Activated CD8-positive, alpha-beta memory T cell treated with anti-CD3 and anti-CD28 coated beads, Interleukin-2, amount 10 ng/mL, durations not matched to agents 7 days and 5 days (primary cell): ENCODE results near the gene PLA2G4E. TPM values are rescaled to one million over a fixed set of nuclear protein-coding genes. Genes with fewer than 3 reads are reported as not detected.

Experiments
- ATAC-seq: fragments of 150-1000 bp; cut with Tn5 transposase; one replicate; pipeline ENCODE4 v1.10.0; 2021; ENCODE audit warnings: moderate library complexity
- CTCF ChIA-PET: fragments of 350-600 bp; sonication (Branson Sonifier 250); formaldehyde crosslinking; loops from one replicate; lab custom pipeline; 2021; ENCODE audit warnings: antibody characterized with exemption; lab: Charles Lee
- DNase-seq: peaks from one replicate; pipeline ENCODE4 v3.0.0-alpha.2; 2020
- H3K27ac Mint-ChIP-seq: one replicate; pipeline ENCODE4 v1.8.0; 2021; ENCODE audit warnings: mild to moderate bottlenecking, mixed read lengths
- H3K27me3 Mint-ChIP-seq: one replicate; pipeline ENCODE4 v1.8.0; 2021; ENCODE audit warnings: mixed read lengths
- H3K36me3 Mint-ChIP-seq: one replicate; pipeline ENCODE4 v1.8.0; 2021; ENCODE audit warnings: mild to moderate bottlenecking, mixed read lengths
- H3K4me1 Mint-ChIP-seq: one replicate; pipeline ENCODE4 v1.8.0; 2021; ENCODE audit warnings: mixed read lengths
- H3K4me3 Mint-ChIP-seq: one replicate; pipeline ENCODE4 v1.8.0; 2021; ENCODE audit warnings: mild to moderate bottlenecking, moderate library complexity, mixed read lengths
- H3K9me3 Mint-ChIP-seq: one replicate; pipeline ENCODE4 v1.8.0; 2022; ENCODE audit warnings: low read depth, mixed read lengths
- total RNA-seq, 2 experiments: library from RNA; stranded (reverse); gene quantifications; one replicate each; pipeline ENCODE4 v1.2.3, GENCODE V29; 2021

Gene PLA2G4E
- total RNA-seq, 2 experiments from 2014 or later: 0.05 TPM; not detected in 1

DNA sequence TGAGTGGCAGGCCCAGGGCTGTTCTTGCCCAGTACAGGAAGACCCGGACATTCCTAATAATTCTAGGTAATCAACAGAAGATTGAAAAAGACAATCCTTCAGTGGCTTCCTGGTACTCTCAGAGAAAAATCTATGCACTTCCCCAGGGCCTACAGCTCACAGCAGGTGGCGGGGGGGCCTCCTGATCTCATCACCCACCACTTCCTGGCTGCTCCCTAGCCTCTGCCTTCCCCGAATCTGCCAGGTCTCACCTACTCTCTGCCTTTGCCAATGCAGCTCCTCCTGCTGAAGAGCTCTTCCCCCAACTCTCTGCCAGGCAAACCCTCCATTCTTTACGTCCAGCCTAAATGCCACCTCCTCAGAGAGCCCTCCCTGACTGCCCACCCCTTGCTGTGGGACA lies 86.0 kb downstream of the PLA2G4E start:
- Mint-ChIP-seq H3K27me3 (no peaks in the 10 kb centered on the region), H3K36me3 (peaks cover 9% of the 10 kb centered on the region), H3K4me3 (peak overlapping the region; percentile 49), H3K9me3 (no peaks in the 10 kb centered on the region), H3K27ac (peak overlapping the region; percentile 100), H3K4me1 (peaks cover 57% of the 10 kb centered on the region)
- peak; percentile 72 for ATAC-seq
- DNase-seq: peak; percentile 87
- CTCF ChIA-PET: interaction anchor here (1.2 to 8.4 kb wide), 6 partner anchors 31 to 161 kb away, joined by 3 to 77 read pairs (median 22); partner anchors contain the start of genes EHD4, MAPKBP1 and SPTBN5

- no peak overlapping the region for H3K4me3 Mint-ChIP-seq
- peaks cover 56% of the 10 kb centered on the region for H3K4me1 Mint-ChIP-seq
- ATAC-seq: no peak
- H3K9me3 Mint-ChIP-seq: no peaks in the 10 kb centered on the region
- DNase-seq: no peak
- CTCF ChIA-PET: interaction anchor here (0.9 to 8.4 kb wide), 5 partner anchors 29 to 160 kb away, joined by 3 to 77 read pairs (median 4); partner anchors contain the start of genes EHD4, MAPKBP1 and SPTBN5
- H3K27me3 Mint-ChIP-seq: no peaks in the 10 kb centered on the region
- H3K36me3 Mint-ChIP-seq: peaks cover 7% of the 10 kb centered on the region
- H3K27ac Mint-ChIP-seq: peak overlapping the region; percentile 100
These were observed 87.1 kb downstream of the PLA2G4E start for GRCh38 chr15:41933771-41934170.

DNA sequence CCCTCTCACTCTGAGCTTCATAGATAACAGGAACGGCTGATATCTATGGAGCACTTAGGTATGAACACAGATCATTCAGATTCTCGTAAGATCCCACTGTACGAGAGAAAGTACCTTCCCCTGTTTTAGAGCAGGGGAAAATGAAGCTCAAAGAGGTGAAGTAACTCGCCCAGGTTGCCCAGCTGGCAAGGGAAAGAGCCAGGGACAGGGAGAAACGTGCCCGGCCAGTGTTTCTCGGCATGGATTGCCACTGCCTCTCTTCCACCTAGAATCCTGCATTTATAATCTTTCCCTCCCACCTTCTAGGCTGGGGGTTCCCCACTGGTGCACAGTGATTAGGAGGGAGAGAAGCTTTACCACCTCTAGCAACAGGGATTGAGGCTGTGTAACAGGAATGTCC lies 87.5 kb downstream of the PLA2G4E start:
- Mint-ChIP-seq H3K4me1 (peaks cover 54% of the 10 kb centered on the region), H3K27ac (peak overlapping the region; percentile 50), H3K36me3 (peaks cover 7% of the 10 kb centered on the region), H3K27me3 (no peaks in the 10 kb centered on the region), H3K9me3 (no peaks in the 10 kb centered on the region), H3K4me3 (no peak overlapping the region)
- no peak for DNase-seq
- CTCF ChIA-PET: interaction anchor here (5.4 to 8.4 kb wide), 2 partner anchors 38 to 160 kb away, joined by 47 to 77 read pairs; partner anchors contain the start of genes EHD4 and MAPKBP1
- ATAC-seq: no peak

- peaks cover 7% of the 10 kb centered on the region for H3K36me3 Mint-ChIP-seq
- peaks cover 48% of the 10 kb centered on the region for H3K4me1 Mint-ChIP-seq
- no peaks in the 10 kb centered on the region for H3K27me3 Mint-ChIP-seq
- H3K9me3 Mint-ChIP-seq: no peaks in the 10 kb centered on the region
- H3K27ac Mint-ChIP-seq: peak overlapping the region; percentile 50
- ATAC-seq: no peak
- CTCF ChIA-PET: interaction anchor here (8.4 kb wide), 1 partner anchor 159 kb away, joined by 77 read pairs; the partner anchor contains the start of gene MAPKBP1
- DNase-seq: no peak
- no peak overlapping the region for H3K4me3 Mint-ChIP-seq
These were observed 88.1 kb downstream of the PLA2G4E start for GRCh38 chr15:41932511-41933289.

- no peak overlapping the region for H3K4me3 Mint-ChIP-seq
- ATAC-seq: no peak
- H3K9me3 Mint-ChIP-seq: no peaks in the 10 kb centered on the region
- no peaks in the 10 kb centered on the region for H3K27me3 Mint-ChIP-seq
- H3K27ac Mint-ChIP-seq: no peak overlapping the region
- peaks cover 7% of the 10 kb centered on the region for H3K36me3 Mint-ChIP-seq
- DNase-seq: no peak
- peaks cover 47% of the 10 kb centered on the region for H3K4me1 Mint-ChIP-seq
- CTCF ChIA-PET: interaction anchor here (1.1 to 8.4 kb wide), 2 partner anchors 10 to 158 kb away, joined by 3 to 77 read pairs; partner anchors contain the start of gene MAPKBP1
These were observed 88.7 kb downstream of the PLA2G4E start for GRCh38 chr15:41932101-41932500.

Other genes with a start within 250 kb of the PLA2G4E start
- gene MAPKBP1, start 246.6 kb downstream of the PLA2G4E start, total RNA-seq: 10 to 100 TPM; 24.7 to 33.1 TPM
- gene JMJD7, start 192.9 kb downstream of the PLA2G4E start, total RNA-seq: 10 to 100 TPM; 12.0 to 21.9 TPM
- 1 to 10 TPM; 2.8 to 7.7 TPM for gene PLA2G4B, start 182.2 kb downstream of the PLA2G4E start, total RNA-seq
- under 1 TPM; 0.54 to 0.91 TPM for gene SPTBN5, start 127.0 kb downstream of the PLA2G4E start, total RNA-seq
- gene EHD4, start 48.5 kb downstream of the PLA2G4E start, total RNA-seq: 10 to 100 TPM; 15.6 to 19.8 TPM
- not detected for gene PLA2G4D, start 73.5 kb upstream of the PLA2G4E start, total RNA-seq
- not detected for gene PLA2G4F, start 135.6 kb upstream of the PLA2G4E start, total RNA-seq
- 10 to 100 TPM; 58.7 to 70.1 TPM for gene VPS39, start 187.3 kb upstream of the PLA2G4E start, total RNA-seq